ENCODE results near the gene ENGASE. TPM values are rescaled to one million over a fixed set of nuclear protein-coding genes. Genes with fewer than 3 reads are reported as not detected.

The ENGASE gene
- total RNA-seq, 1 donor from 2014 or later: 51.4 TPM

- intact Hi-C loops (cut with micrococcal nuclease): no loop called here
- Mint-ChIP-seq H3K27ac (no peak overlapping the region), H3K9me3 (no peaks in the 10 kb centered on the region), H3K36me3 (ENCODE audit: low read depth) (peaks cover 21% of the 10 kb centered on the region), H3K4me3 (ENCODE audit: low read depth) (no peak overlapping the region), H3K4me1 (ENCODE audit: low read depth) (no peaks in the 10 kb centered on the region), H3K27me3 (ENCODE audit: low read depth) (no peaks in the 10 kb centered on the region)
- DNase-seq (ENCODE audit: low spot score): no peak
These were observed 7.1 kb downstream of the ENGASE start for GRCh38 chr17:79081571-79082276.

GRCh38 chr17:79082311-79083190 lies 7.9 kb downstream of the ENGASE start:
- DNase-seq (ENCODE audit: low spot score): peak; percentile 33
- Mint-ChIP-seq H3K27ac (no peak overlapping the region), H3K9me3 (no peaks in the 10 kb centered on the region), H3K27me3 (ENCODE audit: low read depth) (no peaks in the 10 kb centered on the region), H3K4me3 (ENCODE audit: low read depth) (no peak overlapping the region), H3K36me3 (ENCODE audit: low read depth) (peaks cover 21% of the 10 kb centered on the region), H3K4me1 (ENCODE audit: low read depth) (no peaks in the 10 kb centered on the region)
- intact Hi-C loops (cut with micrococcal nuclease): no loop called here

GRCh38 chr17:79083191-79083971 lies 8.8 kb downstream of the ENGASE start:
- no peak overlapping the region for H3K27ac Mint-ChIP-seq
- no peak for DNase-seq (ENCODE audit: low spot score)
- no peaks in the 10 kb centered on the region for H3K9me3 Mint-ChIP-seq
- H3K36me3 Mint-ChIP-seq (ENCODE audit: low read depth): peaks cover 21% of the 10 kb centered on the region
- H3K4me1 Mint-ChIP-seq (ENCODE audit: low read depth): no peaks in the 10 kb centered on the region
- no peaks in the 10 kb centered on the region for H3K27me3 Mint-ChIP-seq (ENCODE audit: low read depth)
- no peak overlapping the region for H3K4me3 Mint-ChIP-seq (ENCODE audit: low read depth)
- intact Hi-C loops (cut with micrococcal nuclease): no loop called here

- no peak overlapping the region for H3K27ac Mint-ChIP-seq
- no peaks in the 10 kb centered on the region for H3K27me3 Mint-ChIP-seq (ENCODE audit: low read depth)
- intact Hi-C loops (cut with micrococcal nuclease): no loop called here
- H3K9me3 Mint-ChIP-seq: no peaks in the 10 kb centered on the region
- no peaks in the 10 kb centered on the region for H3K4me1 Mint-ChIP-seq (ENCODE audit: low read depth)
- no peak overlapping the region for H3K4me3 Mint-ChIP-seq (ENCODE audit: low read depth)
- peaks cover 14% of the 10 kb centered on the region for H3K36me3 Mint-ChIP-seq (ENCODE audit: low read depth)
- no peak for DNase-seq (ENCODE audit: low spot score)
These were observed 9.9 kb downstream of the ENGASE start for GRCh38 chr17:79084291-79085153.

- no peak overlapping the region for H3K4me3 Mint-ChIP-seq (ENCODE audit: low read depth)
- intact Hi-C loops (cut with micrococcal nuclease): no loop called here
- DNase-seq (ENCODE audit: low spot score): no peak
- H3K9me3 Mint-ChIP-seq: no peaks in the 10 kb centered on the region
- H3K4me1 Mint-ChIP-seq (ENCODE audit: low read depth): no peaks in the 10 kb centered on the region
- peaks cover 6% of the 10 kb centered on the region for H3K36me3 Mint-ChIP-seq (ENCODE audit: low read depth)
- H3K27ac Mint-ChIP-seq: no peak overlapping the region
- H3K27me3 Mint-ChIP-seq (ENCODE audit: low read depth): no peaks in the 10 kb centered on the region
These were observed 10.7 kb downstream of the ENGASE start for GRCh38 chr17:79085154-79085920.

GRCh38 chr17:79085921-79086551 lies 11.4 kb downstream of the ENGASE start:
- no peaks in the 10 kb centered on the region for H3K27me3 Mint-ChIP-seq (ENCODE audit: low read depth)
- intact Hi-C loops (cut with micrococcal nuclease): loop anchor here (2.0 kb wide), 1 partner anchor 307 kb away; no protein-coding TSS in a partner anchor
- no peak overlapping the region for H3K27ac Mint-ChIP-seq
- no peaks in the 10 kb centered on the region for H3K9me3 Mint-ChIP-seq
- H3K4me1 Mint-ChIP-seq (ENCODE audit: low read depth): no peaks in the 10 kb centered on the region
- H3K4me3 Mint-ChIP-seq (ENCODE audit: low read depth): no peak overlapping the region
- DNase-seq (ENCODE audit: low spot score): no peak
- no peaks in the 10 kb centered on the region for H3K36me3 Mint-ChIP-seq (ENCODE audit: low read depth)

GRCh38 chr17:79086609-79087427 lies 12.2 kb downstream of the ENGASE start:
- H3K9me3 Mint-ChIP-seq: no peaks in the 10 kb centered on the region
- H3K27ac Mint-ChIP-seq: no peak overlapping the region
- H3K4me3 Mint-ChIP-seq (ENCODE audit: low read depth): no peak overlapping the region
- DNase-seq (ENCODE audit: low spot score): no peak
- intact Hi-C loops (cut with micrococcal nuclease): loop anchor here (2.0 kb wide), 1 partner anchor 306 kb away; no protein-coding TSS in a partner anchor
- no peaks in the 10 kb centered on the region for H3K36me3 Mint-ChIP-seq (ENCODE audit: low read depth)
- H3K27me3 Mint-ChIP-seq (ENCODE audit: low read depth): no peaks in the 10 kb centered on the region
- no peaks in the 10 kb centered on the region for H3K4me1 Mint-ChIP-seq (ENCODE audit: low read depth)

- H3K27ac Mint-ChIP-seq: no peak overlapping the region
- no peak overlapping the region for H3K4me3 Mint-ChIP-seq (ENCODE audit: low read depth)
- H3K9me3 Mint-ChIP-seq: no peaks in the 10 kb centered on the region
- intact Hi-C loops (cut with micrococcal nuclease): loop anchor here (2.0 kb wide), 1 partner anchor 305 kb away; no protein-coding TSS in a partner anchor
- no peaks in the 10 kb centered on the region for H3K4me1 Mint-ChIP-seq (ENCODE audit: low read depth)
- H3K27me3 Mint-ChIP-seq (ENCODE audit: low read depth): peaks cover 5% of the 10 kb centered on the region
- H3K36me3 Mint-ChIP-seq (ENCODE audit: low read depth): no peaks in the 10 kb centered on the region
- DNase-seq (ENCODE audit: low spot score): peak; percentile 55
These were observed 13.0 kb downstream of the ENGASE start for GRCh38 chr17:79087428-79088143.

- intact Hi-C loops (cut with micrococcal nuclease): no loop called here
- H3K4me3 Mint-ChIP-seq (ENCODE audit: low read depth): no peak overlapping the region
- DNase-seq (ENCODE audit: low spot score): no peak
- no peaks in the 10 kb centered on the region for H3K4me1 Mint-ChIP-seq (ENCODE audit: low read depth)
- no peak overlapping the region for H3K27ac Mint-ChIP-seq
- H3K27me3 Mint-ChIP-seq (ENCODE audit: low read depth): peaks cover 5% of the 10 kb centered on the region
- H3K36me3 Mint-ChIP-seq (ENCODE audit: low read depth): no peaks in the 10 kb centered on the region
- no peaks in the 10 kb centered on the region for H3K9me3 Mint-ChIP-seq
These were observed 13.8 kb downstream of the ENGASE start for GRCh38 chr17:79088247-79088996.

GRCh38 chr17:79088997-79089328 lies 14.3 kb downstream of the ENGASE start:
- H3K27me3 Mint-ChIP-seq (ENCODE audit: low read depth): peaks cover 5% of the 10 kb centered on the region
- no peak overlapping the region for H3K27ac Mint-ChIP-seq

More at GRCh38 chr17:79088997-79089328, 14.3 kb downstream of the ENGASE start:
- H3K36me3 Mint-ChIP-seq (ENCODE audit: low read depth): no peaks in the 10 kb centered on the region
- no peak overlapping the region for H3K4me3 Mint-ChIP-seq (ENCODE audit: low read depth)
- H3K4me1 Mint-ChIP-seq (ENCODE audit: low read depth): no peaks in the 10 kb centered on the region
- intact Hi-C loops (cut with micrococcal nuclease): no loop called here
- no peaks in the 10 kb centered on the region for H3K9me3 Mint-ChIP-seq
- no peak for DNase-seq (ENCODE audit: low spot score)
